NT2/D1 (cell line): Measurements from ENCODE around the gene SIAE.

ENCODE experiments used
- YY1 ChIP-seq: IDR thresholded peaks from 2 replicates; pipeline ENCODE4 v1.6.1; 2011; ENCODE audit not compliant: insufficient read length, insufficient read depth
- ZNF274 ChIP-seq: IDR thresholded peaks from 2 replicates; pipeline ENCODE4 v1.6.1; 2011; ENCODE audit warnings: mild to moderate bottlenecking, low read depth, low read length

DNA sequence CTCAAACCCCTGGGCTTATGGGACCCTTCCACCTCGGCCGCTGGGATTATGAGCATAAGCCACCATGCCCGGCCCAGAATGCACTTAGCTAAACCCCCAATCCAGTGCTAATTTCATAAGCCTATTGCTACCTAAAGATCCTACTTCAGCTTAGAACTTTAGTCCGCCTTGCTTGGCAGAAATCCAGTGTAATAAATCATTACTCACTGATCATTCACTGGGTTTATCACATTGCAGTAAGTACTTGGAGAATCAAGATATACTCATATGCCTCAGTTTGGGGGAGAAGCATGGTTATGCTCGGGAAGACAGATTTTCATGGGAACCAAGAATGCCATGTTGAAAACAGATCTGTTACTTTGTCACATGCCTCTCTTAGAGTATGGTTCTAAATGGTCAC, 54.7 kb downstream of the SIAE start:
- TF ChIP-seq YY1 (no peak), ZNF274 (no peak)
